ENCODE measurements around the gene SPATA12. TPM values are rescaled to one million over a fixed set of nuclear protein-coding genes. Genes with fewer than 3 reads are reported as not detected.

The SPATA12 gene
- total and polyA plus RNA-seq, 2 of the 8 experiments (the other 6 are each of a cell fraction or from before 2014, with no cell fraction given) = 0.19 to 0.97 TPM

DNA sequence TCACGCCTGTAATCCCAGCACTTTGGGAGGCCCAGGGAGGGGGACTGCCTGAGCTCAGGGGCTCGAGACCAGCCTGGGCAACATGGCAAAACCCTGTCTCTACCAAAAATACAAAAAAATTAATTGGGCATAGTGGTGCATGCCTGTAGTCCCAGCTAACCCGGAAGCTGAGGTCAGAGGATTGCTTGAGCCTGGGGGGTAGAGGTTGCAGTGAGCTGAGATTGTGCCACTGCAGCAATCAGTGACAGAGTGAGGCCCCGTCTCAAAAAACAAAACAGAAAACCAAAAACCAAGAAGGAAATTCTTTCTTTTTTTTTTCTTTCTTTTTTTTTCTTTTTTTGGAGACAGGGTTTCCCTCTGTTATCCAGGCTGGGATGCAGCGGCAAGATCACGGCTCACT lies 3.5 kb downstream of the SPATA12 start:
- Histone ChIP-seq H3K4ac (replicated peaks; ENCODE audit: insufficient read length, low read depth, low read length) (no peak overlapping the region), H3K9ac (replicated peaks in 1 of 4; ENCODE audit: extremely low read depth in 1 of 4, low read depth in 3 of 4, low read length in 3 of 4) (no peak overlapping the region), H3K23ac (ENCODE audit: insufficient read length) (no peak overlapping the region), H4K8ac (ENCODE audit: extremely low read depth, insufficient read depth, low read length) (no peak overlapping the region), H2AK5ac (ENCODE audit: low read depth, low read length) (no peak overlapping the region), H4K20me1 (replicated peaks in 1 of 2; ENCODE audit: control insufficient read depth in 1 of 2, insufficient read depth in 2 of 2, low read length in 2 of 2) (no peaks in the 10 kb centered on the region), H3K14ac (ENCODE audit: insufficient read length) (no peak overlapping the region), H3K4me2 (ENCODE audit: insufficient read depth in 1 of 2, low read depth in 2 of 2, low read length in 2 of 2) (no peak overlapping the region), H2BK15ac (ENCODE audit: low read length) (no peak overlapping the region), H4K91ac (replicated peaks; ENCODE audit: insufficient read length, low read length) (no peak overlapping the region), H3K79me1 (ENCODE audit: low read depth, low read length) (peaks cover 3% of the 10 kb centered on the region; the same call in 1 of the 2 replicates), H3K27ac (ENCODE audit: low read depth, low read length) (no peak overlapping the region), H2BK5ac (ENCODE audit: low read depth, low read length) (no peak overlapping the region; the same call in 1 of the 2 replicates), H3K9me3 (ENCODE audit: insufficient read depth in 2 of 2, low read depth in 1 of 2, low read length in 1 of 2) (no peaks in the 10 kb centered on the region), H3K18ac (ENCODE audit: extremely low read depth, low read length) (no peak overlapping the region), H4K5ac (ENCODE audit: insufficient read length, low read depth, low read length) (no peak overlapping the region), H3K4me1 (replicated peaks in 1 of 4; ENCODE audit: control insufficient read depth in 3 of 4, insufficient read depth in 4 of 4, low read length in 3 of 4) (peaks cover 0 to 15% (median 8%) of the 10 kb centered on the region in 4 experiments; a peak in 6 of 7 replicates), H2AFZ (ENCODE audit: low read length) (no peak overlapping the region), H3K36me3 (ENCODE audit: control insufficient read depth in 2 of 4, insufficient read depth in 4 of 4, low read length in 3 of 4) (no peaks in the 10 kb centered on the region), H2BK20ac (ENCODE audit: low read length) (0 out of 2 replicates have a peak overlapping the region, but pooled peaks have one; percentile 72), H3K79me2 (ENCODE audit: control insufficient read depth in 1 of 2, insufficient read depth in 2 of 2, low read length in 2 of 2) (no peaks in the 10 kb centered on the region), H3K27me3 (replicated peaks in 1 of 4; ENCODE audit: control insufficient read depth in 3 of 4, extremely low read depth in 1 of 4, insufficient read depth in 3 of 4, low read length in 3 of 4) (no peaks in the 10 kb centered on the region), H3K23me2 (ENCODE audit: low read depth, low read length) (peaks cover 2% of the 10 kb centered on the region; the same call in 1 of the 2 replicates), H2BK120ac (replicated peaks; ENCODE audit: low read depth, low read length) (no peak overlapping the region), H3K56ac (replicated peaks; ENCODE audit: insufficient read length, low read depth, low read length) (no peak overlapping the region), H3K4me3 (ENCODE audit: extremely low read depth in 1 of 4, insufficient read depth in 2 of 4, low read depth in 3 of 4, low read length in 4 of 4) (no peak overlapping the region), H2BK12ac (ENCODE audit: low read depth, low read length) (no peak overlapping the region)
- FAIRE-seq (no peak), DNase-seq (ENCODE audit: low read depth in 1 of 2, low spot score in 2 of 2) (no peak)
- ChIA-PET CTCF (ENCODE audit: partially characterized antibody) (interaction anchor here (0.6 to 1.2 kb wide), 2 partner anchors 15 to 761 kb away, joined by 3 to 4 read pairs; no protein-coding TSS in a partner anchor), POLR2A (ENCODE audit: partially characterized antibody) (interaction anchor here (0.7 to 1.0 kb wide), 3 partner anchors 12 to 74 kb away, joined by 3 to 7 read pairs (median 3); no protein-coding TSS in a partner anchor)
- WGBS, 2 experiments (ENCODE audit: extremely low coverage in 1 of 2, insufficient coverage in 1 of 2, insufficient read length in 1 of 2, insufficient replicate concordance in 2 of 2, low coverage in 1 of 2, low lambda C conversion rate in 2 of 2, missing lambda C conversion rate in 1 of 2) = 91% methylated on average over 6 of the region's 6 CpGs; no CpG with 5 or more reads in 1 of the 2 experiments
- TF ChIP-seq KDM4A (IDR thresholded peaks at IDR 0.05; ENCODE audit: low read depth, low read length, severe bottlenecking) = no peak
